ENCODE results near the gene CCDC188.

The CCDC188 gene

GRCh38 chr22:20128902-20129746 is 21.7 kb downstream of the CCDC188 start:
- TF ChIP-seq CTCF (IDR thresholded peaks at IDR 0.05; ENCODE audit: low read depth, low read length): peak; percentile 79
- H3K27ac ChIP-seq: peak overlapping the region; percentile 30; the same call in 1 of the 2 replicates
- H3K4me3 ChIP-seq (ENCODE audit: low read depth, low read length): no peak overlapping the region
- no peaks in the 10 kb centered on the region for H3K9me3 ChIP-seq (ENCODE audit: severe bottlenecking)
- no peaks in the 10 kb centered on the region for H3K27me3 ChIP-seq (ENCODE audit: insufficient read depth, low read depth, severe bottlenecking)
- peaks cover 41% of the 10 kb centered on the region for H3K36me3 ChIP-seq
- peak; percentile 68 for DNase-seq

DNA sequence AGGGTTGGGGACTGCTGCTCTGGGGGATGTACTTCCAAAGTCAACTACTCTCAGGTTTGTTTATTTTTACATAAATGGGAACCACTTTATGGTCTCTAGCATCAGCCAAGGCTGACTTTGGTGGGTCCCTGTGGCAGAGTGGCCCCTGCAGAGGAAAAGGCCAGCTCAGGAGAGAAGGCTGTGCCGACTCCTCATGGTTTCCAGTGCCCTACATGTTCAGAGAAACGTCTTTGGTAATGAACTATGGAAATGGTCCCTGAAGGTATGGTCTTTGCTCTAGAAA is 22.3 kb downstream of the CCDC188 start:
- Histone ChIP-seq H3K27ac (peak overlapping the region; percentile 30; the same call in 1 of the 2 replicates), H3K4me3 (ENCODE audit: low read depth, low read length) (no peak overlapping the region), H3K9me3 (ENCODE audit: severe bottlenecking) (no peaks in the 10 kb centered on the region), H3K36me3 (peaks cover 46% of the 10 kb centered on the region), H3K27me3 (ENCODE audit: insufficient read depth, low read depth, severe bottlenecking) (no peaks in the 10 kb centered on the region)
- TF ChIP-seq CTCF (IDR thresholded peaks at IDR 0.05; ENCODE audit: low read depth, low read length): no peak
- no peak for DNase-seq

- peaks cover 49% of the 10 kb centered on the region for H3K36me3 ChIP-seq
Observed at GRCh38 chr22:20127869-20128618, 22.8 kb downstream of the CCDC188 start.

DNA sequence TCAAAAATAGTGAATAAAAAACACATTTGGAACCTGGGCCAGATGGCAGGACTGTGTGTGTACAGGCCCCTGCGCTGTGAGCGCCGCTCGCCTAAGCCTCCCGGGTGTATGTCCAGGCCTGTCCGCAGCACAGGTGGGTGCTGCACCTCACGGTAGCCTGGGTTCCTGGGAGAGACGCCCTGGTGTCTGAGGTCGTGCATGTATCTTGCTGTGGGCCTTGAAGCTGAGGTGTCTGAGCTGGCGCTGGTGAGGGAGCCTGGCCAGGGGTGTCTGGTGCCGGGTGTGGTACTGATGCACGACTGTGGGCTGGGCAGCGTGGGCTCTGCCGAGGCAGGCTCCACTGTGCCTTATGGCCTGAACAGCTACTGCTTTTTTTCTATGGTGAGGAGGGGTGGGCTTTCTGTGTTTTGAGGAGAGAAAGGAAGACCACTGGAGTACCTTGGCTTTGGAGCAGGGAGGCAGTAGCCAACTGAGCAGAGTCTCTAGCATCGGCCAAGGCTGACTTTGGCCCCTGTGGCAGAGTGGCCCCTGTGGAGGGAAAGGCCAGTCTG is 23.5 kb downstream of the CCDC188 start:
- Histone ChIP-seq H3K4me3 (ENCODE audit: low read depth, low read length) (no peak overlapping the region), H3K36me3 (peaks cover 50% of the 10 kb centered on the region), H3K27me3 (ENCODE audit: insufficient read depth, low read depth, severe bottlenecking) (no peaks in the 10 kb centered on the region), H3K9me3 (ENCODE audit: severe bottlenecking) (no peaks in the 10 kb centered on the region), H3K27ac (peak overlapping the region; percentile 59)
- peak; percentile 44 for DNase-seq
- no peak for TF ChIP-seq CTCF (IDR thresholded peaks at IDR 0.05; ENCODE audit: low read depth, low read length)

More at GRCh38 chr22:20127869-20128618, 22.8 kb downstream of the CCDC188 start:
- H3K27ac ChIP-seq: peak overlapping the region; percentile 59
- no peak overlapping the region for H3K4me3 ChIP-seq (ENCODE audit: low read depth, low read length)
- H3K9me3 ChIP-seq (ENCODE audit: severe bottlenecking): no peaks in the 10 kb centered on the region
- no peak for TF ChIP-seq CTCF (IDR thresholded peaks at IDR 0.05; ENCODE audit: low read depth, low read length)
- DNase-seq: no peak
- H3K27me3 ChIP-seq (ENCODE audit: insufficient read depth, low read depth, severe bottlenecking): no peaks in the 10 kb centered on the region

DNA sequence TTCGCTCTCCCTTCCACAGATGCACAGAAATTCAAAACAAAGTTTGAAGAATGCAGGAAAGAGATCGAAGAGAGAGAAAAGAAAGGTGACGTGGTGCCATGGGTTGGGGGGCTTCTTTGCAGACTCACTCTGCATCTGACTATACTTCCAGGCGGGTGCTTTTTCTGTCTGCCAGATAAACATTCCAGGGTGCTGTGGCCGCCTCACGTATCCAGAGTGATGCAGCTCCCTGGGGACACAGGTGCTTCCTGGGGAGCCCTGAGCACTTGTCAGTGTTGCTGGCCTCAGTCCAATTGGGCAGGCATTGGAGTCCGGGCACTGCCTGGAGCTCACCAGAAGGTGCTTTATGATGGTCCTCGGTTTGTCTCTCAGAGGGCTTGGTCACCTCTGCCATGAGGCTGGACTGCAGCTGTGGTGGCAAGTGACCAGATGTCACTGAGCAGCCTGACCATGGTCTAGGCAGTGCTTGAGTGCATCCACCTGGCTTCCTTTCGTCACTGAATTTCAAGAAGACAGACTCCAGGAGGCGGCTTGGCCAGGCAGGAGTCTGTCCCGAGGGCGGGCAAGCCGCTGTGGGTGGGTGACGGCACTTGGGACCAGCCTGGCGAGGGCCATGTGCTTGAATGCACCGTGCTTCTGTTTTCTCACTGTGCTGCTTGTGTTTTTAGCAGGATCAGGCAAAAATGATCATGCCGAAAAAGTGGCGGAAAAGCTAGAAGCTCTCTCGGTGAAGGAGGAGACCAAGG is 24.4 kb downstream of the CCDC188 start:
- H3K27ac ChIP-seq: peak overlapping the region; percentile 52

More for the DNA sequence above, 24.4 kb downstream of the CCDC188 start:
- no peak overlapping the region for H3K4me3 ChIP-seq (ENCODE audit: low read depth, low read length)
- no peak for DNase-seq
- H3K27me3 ChIP-seq (ENCODE audit: insufficient read depth, low read depth, severe bottlenecking): no peaks in the 10 kb centered on the region
- no peak for TF ChIP-seq CTCF (IDR thresholded peaks at IDR 0.05; ENCODE audit: low read depth, low read length)
- H3K36me3 ChIP-seq: peaks cover 59% of the 10 kb centered on the region
- no peaks in the 10 kb centered on the region for H3K9me3 ChIP-seq (ENCODE audit: severe bottlenecking)

Measured in WERI-Rb-1 (cell line).